Smooth muscle cell (in vitro differentiated cells): ENCODE data around the gene MRPL40. TPM values are rescaled to one million over a fixed set of nuclear protein-coding genes. Genes with fewer than 3 reads are reported as not detected.

ENCODE experiments used
- DNase-seq: peaks from one replicate; lab custom pipeline; 2025; ENCODE audit not compliant: unreplicated experiment; lab: John Stamatoyannopoulos, UW
- H2AFZ ChIP-seq: fragments of 200-600 bp; sonication (generic); 2 replicates; pipeline ENCODE4 v1.6.0; 2016; ENCODE audit warnings: antibody characterized with exemption, low read depth, mild to moderate bottlenecking
- H3F3A ChIP-seq: fragments of 200-600 bp; sonication (generic); 2 replicates; pipeline ENCODE4 v1.6.0; 2017; ENCODE audit warnings: antibody characterized with exemption, low read depth
- H3K27ac ChIP-seq: fragments of 200-600 bp; sonication (generic); 2 replicates; pipeline ENCODE4 v1.5.1; 2016; ENCODE audit warnings: low read depth, mild to moderate bottlenecking
- H3K27me3 ChIP-seq: fragments of 200-600 bp; sonication (generic); 2 replicates; pipeline ENCODE4 v1.6.1; 2016; ENCODE audit warnings: low read depth, mild to moderate bottlenecking
- H3K36me3 ChIP-seq: fragments of 200-600 bp; sonication (generic); 2 replicates; pipeline ENCODE4 v1.5.1; 2016; ENCODE audit warnings: low read depth
- H3K4me1 ChIP-seq: fragments of 200-600 bp; sonication (generic); 2 replicates; pipeline ENCODE4 v1.5.1; 2016; ENCODE audit warnings: low read depth
- H3K4me2 ChIP-seq: fragments of 200-600 bp; sonication (generic); 2 replicates; pipeline ENCODE4 v1.6.0; 2016; ENCODE audit warnings: mild to moderate bottlenecking
- H3K4me3 ChIP-seq: fragments of 200-600 bp; sonication (generic); 2 replicates; pipeline ENCODE4 v1.5.1; 2016; ENCODE audit warnings: mild to moderate bottlenecking
- H3K79me2 ChIP-seq: fragments of 200-600 bp; sonication (generic); 2 replicates; pipeline ENCODE4 v1.6.0; 2016; ENCODE audit warnings: low read depth, mild to moderate bottlenecking
- H3K9ac ChIP-seq: fragments of 200-600 bp; sonication (generic); 2 replicates; pipeline ENCODE4 v1.6.0; 2016; ENCODE audit warnings: low read depth
- H3K9me3 ChIP-seq: fragments of 200-600 bp; sonication (generic); replicated peaks from 2 replicates; pipeline ENCODE4 v1.5.1; 2016; ENCODE audit warnings: low read depth
- H4K20me1 ChIP-seq: fragments of 200-600 bp; sonication (generic); 2 replicates; pipeline ENCODE4 v1.6.0; 2016; ENCODE audit warnings: low read depth
- WGBS: methylation state at CpG from one replicate; pipeline ENCODE4 v1.1.7; 2016; ENCODE audit warnings: low lambda C conversion rate; 5-methylcytosine and 5-hydroxymethylcytosine counted together
- polyA plus RNA-seq: library from polyadenylated mRNA; unstranded; fragments of >200 nt; fragmentation: Nextera tagmentation; extraction: Ambion mirVana; gene quantifications from 2 replicates; pipeline ENCODE4 v1.2.1, GENCODE V29; 2016
- total RNA-seq: library from RNA; depleted of rRNA; stranded (reverse); fragments of >200 nt; gene quantifications from 2 replicates; pipeline ENCODE4 v1.2.3, GENCODE V29; 2014
- TF ChIP-seq, protein P1 (sequence below): fragments of 200-600 bp; sonication (generic); IDR thresholded peaks from 2 replicates; pipeline ENCODE4 v1.5.1; 2017; ENCODE audit warnings: borderline replicate concordance, mild to moderate bottlenecking, antibody characterized with exemption; ENCODE audit not compliant: insufficient read depth, poor library complexity, severe bottlenecking

MRPL40 gene
- total and polyA plus RNA-seq, 2 experiments from 2014 or later = 30.4 to 54.8 TPM

- Histone ChIP-seq H3K4me1 (peaks cover 7% of the 10 kb centered on the region), H3K36me3 (no peaks in the 10 kb centered on the region), H3K27ac (no peak overlapping the region), H2AFZ (no peak overlapping the region), H3K9me3 (no peaks in the 10 kb centered on the region), H3F3A (peaks cover 13% of the 10 kb centered on the region), H3K4me3 (no peak overlapping the region), H4K20me1 (peaks cover 94% of the 10 kb centered on the region), H3K4me2 (no peak overlapping the region), H3K27me3 (no peaks in the 10 kb centered on the region), H3K9ac (no peak overlapping the region), H3K79me2 (peaks cover 93% of the 10 kb centered on the region)
- no peak for DNase-seq
- TF ChIP-seq, protein P1, sequence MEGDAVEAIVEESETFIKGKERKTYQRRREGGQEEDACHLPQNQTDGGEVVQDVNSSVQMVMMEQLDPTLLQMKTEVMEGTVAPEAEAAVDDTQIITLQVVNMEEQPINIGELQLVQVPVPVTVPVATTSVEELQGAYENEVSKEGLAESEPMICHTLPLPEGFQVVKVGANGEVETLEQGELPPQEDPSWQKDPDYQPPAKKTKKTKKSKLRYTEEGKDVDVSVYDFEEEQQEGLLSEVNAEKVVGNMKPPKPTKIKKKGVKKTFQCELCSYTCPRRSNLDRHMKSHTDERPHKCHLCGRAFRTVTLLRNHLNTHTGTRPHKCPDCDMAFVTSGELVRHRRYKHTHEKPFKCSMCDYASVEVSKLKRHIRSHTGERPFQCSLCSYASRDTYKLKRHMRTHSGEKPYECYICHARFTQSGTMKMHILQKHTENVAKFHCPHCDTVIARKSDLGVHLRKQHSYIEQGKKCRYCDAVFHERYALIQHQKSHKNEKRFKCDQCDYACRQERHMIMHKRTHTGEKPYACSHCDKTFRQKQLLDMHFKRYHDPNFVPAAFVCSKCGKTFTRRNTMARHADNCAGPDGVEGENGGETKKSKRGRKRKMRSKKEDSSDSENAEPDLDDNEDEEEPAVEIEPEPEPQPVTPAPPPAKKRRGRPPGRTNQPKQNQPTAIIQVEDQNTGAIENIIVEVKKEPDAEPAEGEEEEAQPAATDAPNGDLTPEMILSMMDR = no peak
- 91% methylated on average over 6 of the region's 6 CpGs for WGBS
These were observed 12.0 kb upstream of the MRPL40 start for GRCh38 chr22:19420321-19420720.

DNA sequence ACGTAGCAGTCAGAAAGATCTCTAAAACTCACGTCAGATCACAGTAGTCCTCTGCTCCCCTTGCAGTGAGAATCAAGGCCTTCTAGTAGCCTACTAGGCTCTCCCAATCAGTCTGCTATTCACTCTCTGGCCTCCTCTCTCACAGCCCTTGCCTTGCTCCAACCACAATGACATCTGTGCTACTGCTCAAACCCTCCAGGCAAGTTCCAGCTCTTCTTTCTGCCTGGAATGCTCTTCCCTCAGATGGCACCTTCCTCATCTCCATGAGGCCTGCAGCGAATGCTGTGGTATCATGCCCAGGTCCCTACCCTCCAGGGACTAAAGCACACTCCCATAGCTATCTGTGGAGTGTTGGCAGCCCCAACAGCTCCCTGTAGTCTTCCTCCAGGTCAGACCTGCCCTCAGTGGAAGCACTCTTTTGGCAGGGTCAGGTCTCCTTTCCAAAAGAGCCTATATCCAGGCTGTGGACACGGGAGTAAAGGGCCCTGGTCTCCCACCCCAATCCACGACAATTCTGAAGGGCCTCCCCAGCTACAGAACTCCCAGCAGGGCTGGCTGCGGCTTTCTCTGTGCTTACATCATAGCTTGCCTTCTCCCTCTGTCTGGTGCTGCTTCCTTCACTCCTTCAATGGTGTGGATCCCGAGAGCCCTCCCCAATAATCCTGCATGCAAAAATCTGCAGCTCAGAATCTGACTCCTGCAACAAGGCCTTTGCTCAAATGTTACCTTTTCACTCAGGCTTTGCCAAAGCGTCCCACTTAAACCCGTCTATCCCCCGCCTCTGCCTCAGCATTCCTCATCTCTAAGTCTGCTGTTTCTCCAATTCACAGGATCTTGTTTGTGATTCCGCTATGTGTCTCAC lies 9.7 kb upstream of the MRPL40 start:
- Histone ChIP-seq H3F3A (peaks cover 13% of the 10 kb centered on the region), H4K20me1 (peaks cover 95% of the 10 kb centered on the region)
- WGBS = 60% methylated on average over 11 of the region's 11 CpGs

GRCh38 chr22:19424186-19424500 lies 8.2 kb upstream of the MRPL40 start:
- WGBS = 94% methylated on average over 3 of the region's 3 CpGs
- TF ChIP-seq, protein P1 = no peak
- Histone ChIP-seq H3K27me3 (no peaks in the 10 kb centered on the region), H3K79me2 (peaks cover 93% of the 10 kb centered on the region), H3F3A (peaks cover 13% of the 10 kb centered on the region), H2AFZ (no peak overlapping the region), H3K9me3 (no peaks in the 10 kb centered on the region), H4K20me1 (peaks cover 95% of the 10 kb centered on the region), H3K27ac (peak overlapping the region; percentile 76), H3K4me1 (peaks cover 7% of the 10 kb centered on the region), H3K4me3 (no peak overlapping the region), H3K9ac (no peak overlapping the region), H3K4me2 (no peak overlapping the region), H3K36me3 (no peaks in the 10 kb centered on the region)
- no peak for DNase-seq

More for the DNA sequence above, 9.7 kb upstream of the MRPL40 start:
- H3K27ac ChIP-seq = peak overlapping the region; percentile 76
- peak overlapping the region; percentile 17 for H3K4me2 ChIP-seq
- H3K27me3 ChIP-seq = no peaks in the 10 kb centered on the region
- no peaks in the 10 kb centered on the region for H3K9me3 ChIP-seq
- no peaks in the 10 kb centered on the region for H3K36me3 ChIP-seq
- DNase-seq = no peak
- H3K79me2 ChIP-seq = peaks cover 93% of the 10 kb centered on the region
- H3K4me1 ChIP-seq = peaks cover 7% of the 10 kb centered on the region
- H2AFZ ChIP-seq = no peak overlapping the region
- H3K4me3 ChIP-seq = no peak overlapping the region
- TF ChIP-seq, protein P1 = no peak
- peak overlapping the region; percentile 32 for H3K9ac ChIP-seq
